SK-N-SH (cell line): ENCODE measurements around the gene FERMT1.

Source experiments
- CTCF ChIP-seq: fragments of 200-600 bp; sonication (generic); IDR thresholded peaks from 2 replicates; pipeline ENCODE4 v1.6.1; 2017; ENCODE audit warnings: antibody characterized with exemption, mild to moderate bottlenecking, moderate library complexity
- EP300 ChIP-seq, 2 experiments: IDR thresholded peaks; 2 replicates each; pipeline versions ENCODE4 v1.4.0 to v1.6.1; 2012; ENCODE audit warnings: borderline replicate concordance in 1 of 2, low read depth in 1 of 2, low read length in 1 of 2
- EZH2phosphoT487 ChIP-seq: fragments of 200-600 bp; sonication (generic); IDR thresholded peaks from 2 replicates; pipeline ENCODE4 v1.6.1; 2017; ENCODE audit warnings: low read depth, mixed run types, mild to moderate bottlenecking, antibody characterized with exemption, moderate library complexity, borderline replicate concordance
- GABPA ChIP-seq: IDR thresholded peaks from 2 replicates; pipeline ENCODE4 v1.4.0; 2012; ENCODE audit warnings: low read depth, mild to moderate bottlenecking
- GATA2 ChIP-seq: sonication (generic); formaldehyde crosslinking; IDR thresholded peaks from 2 replicates; pipeline ENCODE4 v1.5.0; 2020; ENCODE audit warnings: mild to moderate bottlenecking, missing genetic modification reagents
- IRF3 ChIP-seq: fragments of 150-350 bp; IDR thresholded peaks from 2 replicates; pipeline ENCODE4 v1.6.1; 2016; ENCODE audit warnings: mild to moderate bottlenecking, low read depth, low read length
- MAX ChIP-seq: IDR thresholded peaks from 2 replicates; pipeline ENCODE4 v1.4.0; 2012; ENCODE audit warnings: low read depth
- MXI1 ChIP-seq: IDR thresholded peaks from 2 replicates; pipeline ENCODE4 v1.6.1; 2012; ENCODE audit warnings: mild to moderate bottlenecking, low read depth, low read length, improper control_type of control experiment
- POLR2AphosphoS5 ChIP-seq: IDR thresholded peaks from 2 replicates; pipeline ENCODE4 v1.6.1; 2012; ENCODE audit warnings: low read depth, low read length
- TAF1 ChIP-seq: IDR thresholded peaks from 2 replicates; pipeline ENCODE4 v1.6.1; 2012; ENCODE audit warnings: low read depth, mild to moderate bottlenecking, low read length, moderate library complexity, borderline replicate concordance
- YY1 ChIP-seq: IDR thresholded peaks from 2 replicates; pipeline ENCODE4 v1.4.0; 2012; ENCODE audit warnings: low read depth, mild to moderate bottlenecking

- TF ChIP-seq POLR2AphosphoS5 (no peak), CTCF (no peak), IRF3 (no peak), GATA2 (CRISPR knock-in tag) (no peak), MXI1 (no peak), TAF1 (no peak), GABPA (no peak), YY1 (no peak), EZH2phosphoT487 (no peak), EP300 (IDR thresholded peaks at IDR 0.05; ENCODE audit: borderline replicate concordance in 1 of 2, low read depth in 1 of 2, low read length in 1 of 2) (no peak), MAX (no peak)
Measured at GRCh38 chr20:6164421-6165341, 41.9 kb upstream of the FERMT1 start.
